Ascending aorta (tissue), 2 donors: ENCODE measurements around the gene ATP10A. TPM values are rescaled to one million over a fixed set of nuclear protein-coding genes. Genes with fewer than 3 reads are reported as not detected.
"Not testable (repeated sequence)": the region's sequence is repeated elsewhere in the genome, so short reads cannot be mapped to it uniquely, and the experiment has no call there.

ENCODE experiments used
- DNase-seq, 2 donors: peaks; one replicate each; pipeline ENCODE4 v3.0.0-alpha.2; 2019; ENCODE audit warnings: low spot score in 2 of 2
- H3K27ac ChIP-seq, 2 donors: fragments of 200-600 bp; sonication (generic); one replicate each; pipeline ENCODE4 v1.5.1; 2016 to 2017; ENCODE audit warnings: mild to moderate bottlenecking in 1 of 2
- H3K27me3 ChIP-seq: fragments of 200-600 bp; sonication (generic); one replicate; pipeline ENCODE4 v1.5.1; 2017
- H3K36me3 ChIP-seq, 2 donors: fragments of 200-600 bp; sonication (generic); one replicate each; pipeline ENCODE4 v1.5.1; 2016
- H3K4me1 ChIP-seq, 2 donors: fragments of 200-600 bp; sonication (generic); one replicate each; pipeline ENCODE4 v1.5.1; 2016 to 2017; ENCODE audit warnings: mild to moderate bottlenecking in 1 of 2
- H3K4me3 ChIP-seq, 2 donors: fragments of 200-600 bp; sonication (generic); one replicate each; pipeline ENCODE4 v1.5.1; 2016 to 2017; ENCODE audit warnings: mild to moderate bottlenecking in 1 of 2
- H3K9me3 ChIP-seq, 2 donors: fragments of 200-600 bp; sonication (generic); one replicate each; pipeline ENCODE4 v1.5.1; 2016
- intact Hi-C: fragments of 100-400 bp; cut with DNase I; formaldehyde crosslinking; loops from one replicate; pipeline ENCODE4 v1.15.1; 2023
- total RNA-seq: library from RNA; depleted of rRNA; stranded (reverse); fragments of >200 nt; gene quantifications from one replicate; pipeline ENCODE4 v1.1.0, GENCODE V29; 2016
- TF ChIP-seq, protein P1 (sequence below), 3 experiments: fragments of 200-600 bp in 2 of 3; fragments of 450-650 bp in 1 of 3; sonication (generic) in 2 of 3; IDR thresholded peaks; one replicate each; pipeline ENCODE4 v1.5.1; 2016 to 2019; ENCODE audit warnings: antibody characterized with exemption in 3 of 3, mild to moderate bottlenecking in 1 of 3, moderate library complexity in 1 of 3

ATP10A gene
- total RNA-seq, 1 donor from 2014 or later = 26.7 TPM

DNA sequence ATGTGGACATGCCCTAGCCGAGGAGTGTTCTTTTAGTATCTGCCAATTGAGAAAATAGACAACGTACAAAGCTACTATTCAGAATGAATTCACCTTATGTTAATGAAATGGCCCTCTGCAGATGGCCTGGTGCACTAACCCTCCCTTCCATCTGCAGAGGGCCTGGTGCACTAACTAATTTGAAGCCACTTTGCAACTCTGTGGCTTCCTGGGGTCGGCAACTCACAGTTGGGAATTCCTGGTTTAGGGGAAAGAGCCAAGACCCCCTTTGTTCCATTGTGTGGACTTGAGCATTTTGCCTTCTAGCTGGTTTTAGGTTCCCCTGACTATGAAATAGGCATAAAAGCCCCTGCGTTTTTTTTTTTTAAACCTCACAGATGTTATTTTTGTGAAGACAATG is 220.0 kb downstream of the ATP10A start:
- no peak for DNase-seq
- Histone ChIP-seq H3K27me3 (no peaks in the 10 kb centered on the region), H3K9me3 (no peaks in the 10 kb centered on the region), H3K4me1 (no peaks in the 10 kb centered on the region), H3K27ac (no peak overlapping the region), H3K4me3 (no peak overlapping the region), H3K36me3 (no peaks in the 10 kb centered on the region)
- intact Hi-C loops = no loop called here
- TF ChIP-seq, protein P1, sequence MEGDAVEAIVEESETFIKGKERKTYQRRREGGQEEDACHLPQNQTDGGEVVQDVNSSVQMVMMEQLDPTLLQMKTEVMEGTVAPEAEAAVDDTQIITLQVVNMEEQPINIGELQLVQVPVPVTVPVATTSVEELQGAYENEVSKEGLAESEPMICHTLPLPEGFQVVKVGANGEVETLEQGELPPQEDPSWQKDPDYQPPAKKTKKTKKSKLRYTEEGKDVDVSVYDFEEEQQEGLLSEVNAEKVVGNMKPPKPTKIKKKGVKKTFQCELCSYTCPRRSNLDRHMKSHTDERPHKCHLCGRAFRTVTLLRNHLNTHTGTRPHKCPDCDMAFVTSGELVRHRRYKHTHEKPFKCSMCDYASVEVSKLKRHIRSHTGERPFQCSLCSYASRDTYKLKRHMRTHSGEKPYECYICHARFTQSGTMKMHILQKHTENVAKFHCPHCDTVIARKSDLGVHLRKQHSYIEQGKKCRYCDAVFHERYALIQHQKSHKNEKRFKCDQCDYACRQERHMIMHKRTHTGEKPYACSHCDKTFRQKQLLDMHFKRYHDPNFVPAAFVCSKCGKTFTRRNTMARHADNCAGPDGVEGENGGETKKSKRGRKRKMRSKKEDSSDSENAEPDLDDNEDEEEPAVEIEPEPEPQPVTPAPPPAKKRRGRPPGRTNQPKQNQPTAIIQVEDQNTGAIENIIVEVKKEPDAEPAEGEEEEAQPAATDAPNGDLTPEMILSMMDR (IDR thresholded peaks at IDR 0.05) = no peak

DNA sequence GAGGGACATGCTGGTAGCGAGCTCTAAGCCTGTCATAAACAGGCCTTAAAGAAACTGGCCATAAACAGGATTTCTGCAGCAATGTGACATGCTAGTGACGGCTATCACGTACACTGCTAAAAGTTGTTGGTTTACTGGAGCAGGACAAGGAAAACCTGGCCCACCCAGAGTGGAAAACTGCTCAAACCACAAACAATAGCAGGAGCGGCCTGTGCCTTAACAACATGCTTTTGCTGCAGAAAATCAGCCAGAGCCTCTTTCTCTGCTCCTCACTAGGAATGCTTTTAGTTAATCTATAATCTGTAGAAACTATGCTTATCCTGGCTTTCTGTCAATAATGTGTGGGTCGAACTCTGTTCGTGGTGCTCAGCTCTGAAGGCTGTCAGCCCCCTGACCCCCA is 221.4 kb downstream of the ATP10A start:
- Histone ChIP-seq H3K4me3 (no peak overlapping the region), H3K27ac (no peak overlapping the region), H3K27me3 (no peaks in the 10 kb centered on the region), H3K36me3 (no peaks in the 10 kb centered on the region), H3K4me1 (no peaks in the 10 kb centered on the region), H3K9me3 (no peaks in the 10 kb centered on the region)
- TF ChIP-seq, protein P1 (IDR thresholded peaks at IDR 0.05) = no peak
- peak in 1 of 2 donors; percentile 8 for DNase-seq
- intact Hi-C loops = no loop called here

DNA sequence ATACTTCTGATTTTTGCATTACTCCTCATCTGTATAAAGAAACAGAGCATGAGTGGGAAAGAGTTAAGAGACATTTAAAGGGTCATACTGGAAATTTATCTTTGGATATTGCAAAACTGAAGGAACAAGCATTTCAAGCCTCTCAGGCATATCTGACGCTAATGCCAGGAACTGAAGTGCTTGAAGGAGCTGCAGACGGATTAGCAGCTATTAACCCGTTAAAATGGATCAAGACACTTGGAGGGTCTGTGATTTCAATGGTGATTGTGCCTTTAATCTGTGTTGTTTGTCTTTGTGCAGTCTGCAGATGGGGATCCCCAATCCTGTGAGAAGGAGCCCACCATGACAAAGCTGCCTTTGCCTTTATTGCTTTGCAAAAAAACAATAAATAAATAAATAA is 221.8 kb downstream of the ATP10A start:
- Histone ChIP-seq H3K9me3 (no peaks in the 10 kb centered on the region), H3K4me3 (no peak overlapping the region), H3K4me1 (no peaks in the 10 kb centered on the region), H3K27ac (no peak overlapping the region), H3K36me3 (no peaks in the 10 kb centered on the region), H3K27me3 (no peaks in the 10 kb centered on the region)
- DNase-seq = no peak
- intact Hi-C loops = no loop called here
- TF ChIP-seq, protein P1 (IDR thresholded peaks at IDR 0.05) = no peak

DNA sequence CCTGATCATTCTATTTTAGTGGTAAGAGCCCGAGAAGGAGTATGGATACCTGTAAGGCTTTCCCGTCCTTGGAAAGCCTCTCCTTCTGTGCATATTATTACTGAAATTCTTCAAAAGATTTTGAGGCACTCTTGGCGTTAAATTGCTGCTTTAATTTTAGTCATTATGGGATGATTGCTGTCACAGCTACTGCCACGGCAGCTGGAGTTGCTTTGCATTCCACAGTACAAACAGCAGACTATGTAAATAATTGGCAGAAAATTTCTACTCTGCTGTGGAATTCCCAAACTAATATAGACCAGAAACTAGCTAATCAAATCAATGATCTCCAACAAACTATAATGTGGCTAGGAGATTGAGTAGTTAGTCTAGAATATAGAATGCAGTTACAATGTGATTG is 222.2 kb downstream of the ATP10A start:
- H3K27me3 ChIP-seq, H3K4me1 ChIP-seq, H3K4me3 ChIP-seq, DNase-seq, H3K36me3 ChIP-seq, intact Hi-C loops, H3K27ac ChIP-seq, H3K9me3 ChIP-seq: not testable (repeated sequence)

DNA sequence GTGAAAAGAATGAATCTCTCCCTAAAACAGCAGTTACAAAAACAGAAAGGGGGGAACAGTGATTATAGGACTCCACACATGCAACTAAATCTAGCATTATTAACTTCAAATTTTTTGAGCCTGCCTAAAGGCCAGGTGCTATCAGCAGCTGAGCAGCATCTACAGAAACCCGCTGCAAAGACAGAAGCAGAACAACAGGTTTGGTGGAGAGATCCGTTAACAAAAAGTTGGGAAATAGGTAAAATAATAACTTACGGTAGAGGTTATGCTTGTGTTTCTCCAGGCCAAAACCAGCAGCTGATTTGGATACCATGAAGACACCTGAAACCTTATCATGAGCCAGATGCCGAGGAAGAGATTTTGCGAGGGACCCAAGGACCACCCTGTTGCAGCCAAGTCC is 222.7 kb downstream of the ATP10A start:
- H3K36me3 ChIP-seq = no peaks in the 10 kb centered on the region
- no peaks in the 10 kb centered on the region for H3K9me3 ChIP-seq
- H3K27ac ChIP-seq = no peak overlapping the region
- no peak overlapping the region for H3K4me3 ChIP-seq
- TF ChIP-seq, protein P1 (IDR thresholded peaks at IDR 0.05) = no peak
- no peaks in the 10 kb centered on the region for H3K4me1 ChIP-seq
- DNase-seq = no peak
- H3K27me3 ChIP-seq = no peaks in the 10 kb centered on the region
- intact Hi-C loops = no loop called here

DNA sequence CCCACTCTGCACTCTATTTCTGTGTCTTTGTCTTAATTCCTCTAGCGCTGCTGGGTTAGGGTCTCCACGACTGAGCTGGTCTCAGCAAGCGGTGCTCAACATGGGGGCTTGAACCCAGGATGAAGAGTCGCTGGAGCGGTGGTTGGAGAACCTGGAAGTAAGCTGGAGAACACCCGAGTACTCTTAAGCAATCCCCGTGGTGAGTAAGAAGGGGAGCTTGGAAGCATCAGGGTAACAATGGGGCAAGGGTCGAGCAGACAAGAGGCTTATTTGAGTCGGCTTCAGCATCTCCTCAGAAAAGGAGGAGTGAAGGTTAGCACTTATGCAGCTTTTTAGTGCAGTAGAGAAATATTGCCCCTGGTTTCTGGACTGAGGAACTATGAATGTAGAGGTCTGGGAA is 226.6 kb downstream of the ATP10A start:
- H3K4me3 ChIP-seq, H3K9me3 ChIP-seq, H3K27ac ChIP-seq, H3K27me3 ChIP-seq, intact Hi-C loops, DNase-seq, H3K4me1 ChIP-seq, H3K36me3 ChIP-seq: not testable (repeated sequence)

DNA sequence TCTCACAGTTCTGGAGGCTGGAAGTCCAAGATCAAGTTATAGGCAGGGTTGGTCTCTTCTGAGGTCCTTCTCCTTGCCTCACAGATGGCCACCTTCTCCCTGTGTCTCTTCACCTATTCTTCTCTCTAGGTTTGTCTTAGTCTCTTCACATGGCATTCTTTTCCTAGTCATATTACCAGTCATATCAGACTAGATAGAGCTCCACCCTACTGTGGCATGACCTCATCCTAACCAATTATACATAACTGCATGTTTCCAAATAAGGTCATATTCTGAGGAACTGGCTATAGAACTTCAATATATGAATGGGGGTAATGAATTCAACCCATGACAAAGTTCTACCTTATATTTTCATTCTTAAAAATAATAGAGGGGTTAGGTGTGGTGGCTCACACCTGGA is 227.9 kb downstream of the ATP10A start:
- no peaks in the 10 kb centered on the region for H3K36me3 ChIP-seq
- H3K27me3 ChIP-seq = no peaks in the 10 kb centered on the region
- intact Hi-C loops = no loop called here
- TF ChIP-seq, protein P1 (IDR thresholded peaks at IDR 0.05) = no peak
- H3K4me3 ChIP-seq = no peak overlapping the region
- DNase-seq = peak in 1 of 2 donors; percentile 15
- H3K9me3 ChIP-seq = no peaks in the 10 kb centered on the region
- no peaks in the 10 kb centered on the region for H3K4me1 ChIP-seq
- no peak overlapping the region for H3K27ac ChIP-seq
